Stimulated activated CD8-positive, alpha-beta memory T cell treated with anti-CD3 and anti-CD28 coated beads, Interleukin-4, amount 100 ng/mL, for 24 hours (primary cell): ENCODE data around the gene ADAMTS17.

ENCODE experiments used
- DNase-seq: peaks from one replicate; pipeline ENCODE4 v3.0.0-alpha.2; 2020; ENCODE audit warnings: low read depth

Gene ADAMTS17

DNA sequence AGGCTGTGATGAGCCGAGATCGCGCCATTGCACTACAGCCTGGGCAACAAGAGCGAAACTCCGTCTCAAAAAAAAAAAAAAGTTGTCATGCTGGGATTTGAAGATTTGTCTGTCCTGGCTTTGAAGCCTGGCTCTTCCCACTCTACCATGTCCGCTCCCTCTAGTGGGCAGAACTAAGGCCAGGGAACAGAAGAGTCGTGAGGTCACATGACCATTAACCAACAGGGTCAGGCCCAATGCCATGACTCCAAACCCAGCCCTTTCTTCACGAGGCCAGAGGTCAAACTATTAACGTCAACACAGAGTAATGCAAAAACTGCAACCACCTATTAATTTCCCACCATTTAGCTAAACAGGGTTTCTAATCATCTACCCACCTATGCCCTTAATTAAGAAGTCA is 212.1 kb downstream of the ADAMTS17 start:
- DNase-seq, result no peak

DNA sequence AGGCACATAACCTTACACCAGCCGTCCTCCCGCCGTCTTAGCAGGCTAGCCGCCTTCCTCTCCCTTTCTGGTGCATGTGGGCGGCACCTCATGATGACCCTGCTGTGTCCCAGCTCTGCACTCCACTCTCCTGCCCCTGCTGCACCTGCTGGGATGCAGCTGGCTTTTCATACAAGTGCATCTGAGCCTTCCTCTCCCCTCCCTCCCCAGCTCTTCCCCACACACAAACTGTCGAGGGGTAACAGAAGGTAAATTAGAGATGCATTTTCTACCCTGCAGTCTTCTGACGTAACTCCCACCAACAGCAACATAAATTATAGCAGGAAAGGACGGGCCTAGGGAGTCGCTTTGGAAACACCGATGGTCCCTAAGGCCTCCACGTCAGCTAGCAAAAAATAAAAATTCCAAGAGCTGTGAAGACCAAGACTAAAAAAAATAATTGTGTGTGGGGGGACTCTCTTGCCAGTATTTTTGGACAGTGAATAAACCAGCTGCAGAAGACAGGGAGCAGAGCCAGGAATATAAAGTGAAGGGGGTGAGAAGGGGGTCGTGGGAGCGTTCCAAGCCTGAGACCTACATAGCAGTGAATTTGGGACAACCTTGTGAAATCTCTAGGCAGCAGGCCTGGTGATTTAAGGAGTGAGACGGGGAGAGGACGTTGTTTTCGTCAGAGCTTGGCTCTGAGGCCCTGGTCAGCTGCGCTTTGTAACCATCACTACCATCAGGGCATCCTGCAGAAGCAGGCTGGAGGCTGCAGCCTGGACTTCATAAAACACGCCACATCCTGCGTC is 216.2 kb downstream of the ADAMTS17 start:
- no peak for DNase-seq

DNA sequence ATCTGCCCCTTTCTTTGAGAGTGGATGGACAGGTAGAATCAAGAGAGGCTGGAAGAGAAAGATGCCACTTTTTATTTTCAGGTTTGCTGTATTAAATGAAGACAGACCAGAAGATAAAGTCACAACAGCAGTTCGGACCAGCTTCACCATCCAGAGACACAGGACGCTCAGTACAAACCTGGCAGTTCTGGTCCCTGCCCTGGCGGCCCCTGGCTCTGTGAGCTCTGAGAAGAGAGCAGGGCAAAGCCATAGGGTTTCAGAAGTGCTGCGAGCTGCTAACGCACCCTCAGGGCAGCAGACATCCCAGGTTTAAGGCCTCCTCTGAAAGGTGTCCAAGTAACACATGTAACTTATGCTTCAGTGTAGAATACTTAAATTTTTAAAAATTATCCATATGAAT is 216.8 kb downstream of the ADAMTS17 start:
- DNase-seq, result no peak

DNA sequence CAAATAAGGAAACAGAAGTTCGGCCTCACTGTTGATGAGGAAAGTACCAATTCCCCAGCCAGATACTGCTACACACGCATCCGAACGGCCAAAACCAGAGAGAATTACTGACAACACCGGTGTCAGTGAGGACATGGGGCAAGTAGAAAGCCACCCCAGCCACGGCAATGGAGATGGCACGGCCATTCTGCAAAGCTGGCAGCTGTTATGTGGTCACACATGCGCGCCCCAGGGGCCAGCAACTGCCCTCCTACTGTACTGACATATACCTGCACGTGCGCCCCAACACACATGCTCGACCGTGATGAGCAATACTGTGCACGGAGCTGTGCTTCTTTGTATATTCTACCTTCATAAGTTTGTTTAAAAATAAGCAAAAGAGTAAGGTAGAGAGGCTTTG is 217.4 kb downstream of the ADAMTS17 start:
- no peak for DNase-seq

DNA sequence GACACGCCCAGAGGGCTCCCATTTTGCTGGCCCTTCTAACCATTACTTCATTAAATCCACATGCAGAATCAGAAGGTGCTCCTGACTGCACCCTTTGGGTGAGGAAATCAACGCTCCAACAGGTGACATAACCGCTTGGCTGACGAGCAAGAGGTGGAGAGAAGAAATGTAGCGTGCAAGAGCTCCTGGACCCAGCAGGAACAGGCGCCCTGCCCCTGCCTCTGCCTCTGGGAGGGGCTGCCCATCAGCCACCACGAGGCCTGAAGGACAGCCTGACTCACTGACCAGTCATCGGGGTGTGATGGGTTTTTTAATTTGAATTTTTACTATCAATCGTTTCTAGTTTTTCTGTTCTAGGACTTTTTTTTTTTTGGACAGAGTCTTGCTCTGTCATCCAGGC is 218.2 kb downstream of the ADAMTS17 start:
- no peak for DNase-seq

DNA sequence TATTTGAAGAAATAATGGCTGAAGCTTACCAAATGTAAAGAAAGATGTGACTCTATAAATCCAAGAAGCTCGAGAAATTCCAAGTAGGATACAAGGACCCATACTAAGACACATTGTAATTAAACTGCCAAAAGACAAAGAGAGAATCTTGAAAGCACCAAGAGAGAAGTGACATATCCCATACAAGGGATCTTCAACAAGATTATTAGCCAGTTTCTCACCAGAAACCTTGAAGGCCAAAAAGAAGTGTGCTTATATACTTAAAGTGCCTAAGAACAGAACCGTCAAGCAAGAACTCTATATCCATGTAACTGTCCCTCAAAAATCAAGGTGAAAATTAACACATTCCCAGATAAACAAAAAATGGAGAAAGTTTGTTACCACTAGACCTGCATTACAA is 220.5 kb downstream of the ADAMTS17 start:
- no peak for DNase-seq

DNA sequence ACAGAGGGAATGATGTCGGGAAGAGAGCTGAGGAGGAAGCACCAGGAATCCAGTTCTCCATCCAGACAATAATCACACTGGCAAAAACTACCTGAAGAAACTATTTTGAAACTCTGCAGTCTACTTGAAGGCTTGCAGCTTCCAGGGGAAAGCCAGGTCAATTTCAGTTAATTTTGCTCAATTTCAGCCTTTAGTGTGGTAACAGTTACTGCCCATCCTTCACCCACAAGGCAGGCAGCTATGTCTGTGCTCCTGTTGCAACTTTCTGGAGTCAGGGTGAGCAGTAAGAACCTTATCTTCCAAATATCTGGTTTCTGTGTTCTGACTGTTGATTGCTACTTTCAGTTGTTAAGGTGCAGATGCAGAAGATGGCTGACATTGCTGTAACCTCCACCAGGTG is 221.7 kb downstream of the ADAMTS17 start:
- DNase-seq, result no peak

DNA sequence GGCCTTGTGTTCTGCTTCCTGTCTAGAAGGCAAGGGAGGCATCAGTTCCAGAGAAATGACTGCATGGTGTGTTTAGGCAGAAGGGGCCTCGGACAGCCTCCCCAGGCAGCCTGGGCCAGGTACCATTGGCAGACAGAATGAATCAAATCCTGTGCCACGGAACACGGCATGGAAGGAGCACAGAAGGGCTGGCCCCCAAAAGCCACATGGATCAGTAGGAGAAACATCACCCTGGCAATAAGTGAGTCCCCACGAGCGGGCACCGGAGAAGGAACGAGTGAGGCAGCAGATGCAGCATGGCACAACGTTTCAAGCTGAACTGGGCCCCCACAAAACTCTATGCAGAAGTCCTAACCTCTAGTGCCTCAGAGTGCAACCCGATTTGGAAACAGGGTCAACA is 223.2 kb downstream of the ADAMTS17 start:
- DNase-seq, result no peak

DNA sequence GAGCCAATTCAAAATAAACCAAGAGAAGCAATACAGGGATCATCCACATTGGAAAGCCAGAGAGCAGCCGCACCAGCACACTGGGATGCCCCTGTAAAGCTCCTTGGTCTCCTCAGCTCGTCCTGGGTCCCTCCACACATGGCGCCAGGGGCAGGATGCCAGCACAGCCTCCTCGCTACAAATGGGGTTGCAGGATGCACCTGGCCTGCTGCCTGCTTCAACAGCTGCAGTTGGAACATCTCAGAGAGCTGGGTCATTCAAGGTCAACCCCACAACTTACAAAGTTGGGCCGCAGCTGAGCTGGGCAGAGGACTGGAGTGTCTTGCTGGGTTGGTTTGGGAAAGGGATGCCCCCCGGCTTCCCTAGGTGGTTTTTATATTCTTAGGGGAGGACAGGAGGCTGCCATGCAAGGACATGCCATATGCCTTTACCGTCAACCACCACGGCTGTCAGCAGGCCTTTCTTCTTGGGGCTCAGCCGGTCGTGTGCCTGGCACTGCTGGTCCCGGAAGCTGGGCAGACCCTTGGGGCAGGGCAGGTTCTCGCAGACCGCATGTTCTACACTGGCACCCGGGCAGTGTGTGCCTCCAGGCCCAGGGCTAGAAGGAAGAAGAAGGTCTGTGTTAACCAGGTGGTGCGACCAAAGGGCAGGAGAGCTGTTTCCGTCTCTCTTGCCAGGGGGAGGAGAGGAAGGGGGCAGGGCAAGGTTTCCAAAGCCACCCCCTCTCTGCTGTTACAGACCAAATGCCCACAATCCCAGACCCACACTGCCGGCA is 225.2 kb downstream of the ADAMTS17 start:
- no peak for DNase-seq

DNA sequence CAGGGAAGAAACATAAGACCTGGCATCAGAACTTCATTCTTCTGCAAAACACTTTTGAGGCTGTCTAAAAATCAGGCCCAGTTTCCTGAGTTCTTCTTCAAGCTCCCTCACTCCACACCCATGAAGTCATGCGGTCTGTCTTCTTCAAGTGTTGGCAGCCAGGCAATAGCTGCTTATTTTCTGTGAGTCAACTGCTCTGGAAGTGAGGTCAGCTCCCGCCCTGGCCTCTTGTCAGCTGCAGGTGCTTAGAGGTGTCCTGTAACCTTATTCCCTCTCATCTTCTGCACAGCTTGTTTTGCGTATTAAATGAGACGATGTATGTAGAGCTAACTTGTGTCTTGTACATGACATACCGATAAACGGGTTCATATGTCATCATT is 226.1 kb downstream of the ADAMTS17 start:
- DNase-seq, result no peak

DNA sequence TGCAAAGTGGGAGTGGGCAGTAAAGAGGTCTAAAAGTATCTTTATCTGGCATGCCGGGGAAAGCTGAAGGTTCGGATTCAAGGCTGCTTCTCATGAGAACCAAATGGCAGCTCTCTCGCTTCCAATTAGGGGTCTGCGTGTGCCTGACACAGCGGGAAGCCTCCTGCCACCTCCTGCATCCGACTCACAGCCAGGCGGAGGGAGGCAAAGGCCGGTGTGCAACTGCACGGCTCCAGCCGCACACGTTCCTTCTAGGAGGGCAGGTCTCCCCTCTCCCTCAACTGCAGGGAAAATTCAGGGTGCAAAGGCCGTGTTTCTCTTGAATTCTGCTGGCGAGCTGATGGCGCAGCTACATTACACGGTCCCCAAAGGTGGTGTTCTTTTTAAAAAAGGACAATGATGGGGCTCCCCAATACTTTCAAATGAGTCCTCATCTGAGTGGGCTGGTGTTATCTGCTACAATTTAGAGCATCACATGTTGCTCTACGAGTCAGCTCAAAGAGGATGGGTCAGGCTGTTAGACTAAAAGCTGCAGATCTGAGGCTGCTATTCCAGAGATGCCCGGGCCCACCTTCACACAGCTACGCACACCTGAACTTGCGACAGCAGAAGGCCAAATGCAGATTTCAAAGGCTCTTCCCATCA is 226.6 kb downstream of the ADAMTS17 start:
- no peak for DNase-seq

DNA sequence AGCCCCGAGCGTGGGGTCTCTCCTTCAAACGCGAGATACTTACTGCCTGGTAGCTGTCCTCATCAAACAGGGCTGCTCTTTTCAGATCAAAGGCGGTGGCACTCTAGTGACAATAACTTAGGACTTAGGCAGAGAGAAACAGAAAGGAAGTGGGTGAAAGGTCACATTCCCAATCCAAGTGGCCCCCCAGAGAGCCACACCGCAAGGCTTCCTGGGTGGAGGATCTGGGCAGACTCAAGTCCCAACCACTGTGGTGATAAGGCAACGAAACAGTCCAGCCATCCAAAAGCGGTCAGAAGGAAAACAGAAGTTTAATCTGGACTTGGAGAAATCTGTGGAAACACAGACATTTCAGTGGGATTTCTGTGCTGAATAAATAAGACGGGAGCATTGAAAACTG is 227.2 kb downstream of the ADAMTS17 start:
- no peak for DNase-seq

DNA sequence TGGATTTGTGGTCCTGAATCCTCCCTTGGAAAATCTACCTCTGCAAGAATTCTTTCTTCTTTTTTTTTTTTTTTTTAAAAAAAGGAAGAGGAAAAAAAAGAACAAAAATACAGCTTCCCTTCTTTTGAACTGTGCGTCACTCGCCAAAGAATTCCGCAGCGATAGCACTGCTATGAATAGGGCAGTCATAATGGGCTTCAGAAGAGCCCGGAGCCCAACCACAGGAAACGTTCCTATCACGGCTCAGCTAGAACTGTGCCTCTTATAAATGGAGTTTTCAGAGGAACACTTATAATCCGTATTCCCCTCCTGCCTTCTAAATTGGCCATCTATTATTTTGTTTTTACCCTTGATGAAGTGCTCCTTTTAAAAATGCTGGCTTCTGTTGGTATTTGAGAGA is 227.7 kb downstream of the ADAMTS17 start:
- no peak for DNase-seq

DNA sequence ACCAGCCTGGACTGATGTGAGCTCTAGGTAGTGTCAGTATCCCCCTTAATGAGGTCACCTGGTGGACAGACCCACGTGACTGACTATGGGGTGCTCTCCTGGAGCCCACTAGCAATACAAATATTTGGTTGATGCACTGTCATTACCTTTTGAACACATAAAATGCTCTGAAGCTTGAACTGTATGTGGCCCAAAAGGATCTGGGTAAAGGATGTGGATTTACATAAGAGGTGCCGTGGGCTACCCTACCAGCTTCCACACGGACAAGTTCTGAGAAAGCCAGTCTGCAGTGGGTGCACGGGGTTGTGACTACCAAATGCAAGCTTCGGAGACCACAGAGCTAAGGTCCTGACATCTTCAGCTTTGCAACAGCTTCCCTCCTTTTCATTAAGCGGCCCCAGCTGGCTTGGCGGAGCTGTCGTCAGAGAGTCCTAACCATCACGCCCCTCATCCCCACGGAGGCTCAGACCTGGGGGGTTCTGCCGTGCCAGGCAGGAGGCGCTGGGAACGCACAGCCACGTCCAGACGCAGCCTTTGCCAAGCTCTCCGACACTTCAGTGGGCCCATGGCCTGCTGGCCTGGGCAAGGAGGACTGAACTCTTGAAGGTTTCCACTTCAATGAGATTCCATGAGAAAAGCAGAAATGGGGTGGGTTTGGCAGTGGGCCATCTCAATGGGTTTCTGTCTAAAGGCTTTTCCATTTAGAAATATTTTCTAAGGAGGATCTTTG is 228.3 kb downstream of the ADAMTS17 start:
- DNase-seq, result no peak

DNA sequence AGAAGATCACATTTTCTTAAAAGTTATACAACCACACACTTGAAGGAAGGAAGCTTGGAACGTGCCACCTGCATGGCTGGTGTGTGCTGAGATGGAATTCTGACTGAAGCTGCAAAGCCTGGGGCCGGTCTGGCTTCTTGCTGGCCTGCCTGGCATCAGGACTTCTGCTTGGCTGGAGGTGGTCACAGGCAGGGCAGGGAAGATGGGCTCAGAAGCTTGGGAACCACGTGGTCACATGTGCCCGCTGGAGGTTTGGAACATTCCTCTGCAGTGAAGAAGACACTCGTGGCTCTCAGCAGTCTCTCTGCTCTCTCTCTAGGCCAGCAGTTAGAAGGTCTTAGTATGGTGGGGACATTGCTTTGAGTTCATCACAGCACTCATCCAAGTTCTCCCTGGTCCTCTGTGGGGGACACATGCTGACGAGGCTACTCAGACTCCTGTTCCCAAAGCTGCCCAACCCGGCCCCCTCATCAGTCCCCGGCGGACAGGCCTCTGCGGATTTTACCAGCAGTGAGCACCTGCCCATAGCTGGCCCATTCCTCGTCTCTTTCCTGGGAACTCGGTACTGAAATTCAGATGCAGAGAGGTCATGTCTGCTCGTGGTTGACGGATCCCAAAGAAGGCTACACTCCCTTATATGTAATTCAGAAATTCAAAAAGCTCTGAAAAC is 229.0 kb downstream of the ADAMTS17 start:
- no peak for DNase-seq

DNA sequence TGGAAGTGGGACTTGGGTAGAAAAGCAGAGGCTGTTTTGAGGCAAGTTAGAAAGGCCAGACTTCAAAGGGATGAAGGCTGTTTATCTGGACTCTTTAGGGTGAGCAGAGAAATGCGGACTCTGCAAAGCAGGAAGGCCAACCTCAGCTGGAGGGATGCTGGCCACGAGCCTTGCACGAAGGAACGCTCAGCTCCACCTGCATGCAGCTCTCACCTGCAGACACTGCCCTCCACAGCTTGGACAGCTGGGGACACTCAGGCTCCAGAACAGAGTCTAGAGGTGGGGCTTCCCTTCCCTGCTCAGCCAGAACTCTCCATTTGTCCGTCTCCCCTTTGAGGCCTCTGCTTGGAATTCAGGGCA is 229.7 kb downstream of the ADAMTS17 start:
- no peak for DNase-seq

DNA sequence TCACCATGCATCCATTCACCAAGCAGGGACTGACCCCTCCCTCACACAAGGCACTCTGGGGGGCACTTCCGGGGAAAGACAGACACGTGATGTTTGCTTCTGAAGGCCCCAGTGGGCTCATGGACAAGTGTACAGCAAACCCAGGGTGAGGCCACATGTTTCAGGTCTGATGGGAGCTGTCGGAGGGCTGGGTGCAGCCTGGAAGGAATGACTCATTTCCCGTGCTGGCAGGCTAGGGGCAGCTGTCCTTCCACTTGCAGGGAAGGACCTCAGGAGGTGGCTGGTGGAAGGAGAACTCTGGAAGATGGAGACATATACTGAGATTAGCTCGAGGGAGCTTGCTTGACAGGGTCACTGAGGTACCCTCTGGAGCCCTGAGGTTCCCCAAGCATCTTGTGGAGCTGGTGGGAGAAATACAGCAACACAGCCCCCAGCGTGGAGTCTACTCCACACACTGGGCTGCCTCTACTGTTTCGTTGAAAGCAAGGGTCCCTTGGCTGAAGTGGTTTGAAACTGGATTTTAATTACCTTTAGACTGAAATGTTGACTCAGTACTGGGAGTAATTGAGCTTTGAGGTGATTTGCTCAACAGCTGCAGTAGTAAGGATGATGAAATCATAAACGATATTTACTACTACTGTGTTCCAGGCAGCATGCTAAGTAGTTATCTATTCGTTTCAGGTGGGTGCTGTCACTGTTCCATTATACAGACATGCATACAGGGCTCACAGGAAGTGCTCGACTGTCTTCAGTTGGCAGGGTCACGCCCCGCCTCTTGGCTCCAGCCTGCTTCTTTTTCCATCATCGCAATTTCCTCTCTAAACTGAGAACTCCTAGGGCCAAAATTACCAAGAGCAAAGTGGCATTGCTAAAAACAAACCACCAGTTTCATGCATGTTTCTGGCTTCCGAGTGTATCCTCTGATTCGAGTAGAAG is 230.4 kb downstream of the ADAMTS17 start:
- peak; percentile 15 for DNase-seq

DNA sequence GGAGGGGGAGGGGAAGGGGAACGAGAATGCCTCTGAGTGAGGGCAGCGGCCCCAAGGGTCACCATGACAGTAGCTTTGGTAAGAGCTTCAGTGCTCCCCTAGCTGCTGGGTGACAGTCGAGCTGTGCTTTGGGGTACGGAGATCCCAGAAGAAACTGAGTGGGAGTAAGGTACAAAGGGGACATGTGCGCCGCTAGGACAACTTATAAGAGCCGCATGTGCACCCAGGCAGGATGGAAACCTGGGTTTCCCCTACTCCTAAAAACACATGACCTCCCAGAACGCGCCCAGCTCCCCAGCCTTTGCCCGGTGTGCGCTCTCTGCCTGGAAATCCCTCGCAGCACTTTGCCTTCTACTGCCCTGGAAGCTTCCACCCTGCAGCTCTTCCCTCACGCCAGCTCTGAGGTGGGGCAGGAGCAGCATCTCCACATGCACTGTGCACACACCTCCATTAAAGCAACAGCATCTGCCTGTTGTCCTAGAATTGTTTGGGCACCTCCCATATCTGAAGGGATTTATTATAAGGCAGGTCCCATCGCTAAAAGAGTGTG is 232.2 kb downstream of the ADAMTS17 start:
- no peak for DNase-seq

DNA sequence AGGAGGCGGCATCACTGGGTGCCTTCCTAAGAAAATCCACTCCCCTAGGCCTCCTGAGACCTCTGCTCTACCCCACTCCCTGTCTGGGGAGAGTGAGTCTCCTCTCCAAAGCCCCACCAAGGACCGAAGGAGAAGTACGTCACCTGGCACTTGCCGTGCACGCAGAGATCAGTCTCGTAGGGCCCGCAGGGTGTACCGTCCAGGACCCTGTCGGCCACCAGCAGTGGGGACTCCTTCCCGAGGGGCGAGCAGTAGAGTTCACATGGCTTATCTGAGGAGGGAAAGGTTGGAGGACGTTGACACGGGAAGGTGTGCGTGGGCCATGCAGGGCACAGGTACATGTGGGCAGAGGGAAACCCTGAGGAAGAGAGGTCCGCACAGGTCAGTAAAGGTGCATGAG is 232.9 kb downstream of the ADAMTS17 start:
- no peak for DNase-seq

DNA sequence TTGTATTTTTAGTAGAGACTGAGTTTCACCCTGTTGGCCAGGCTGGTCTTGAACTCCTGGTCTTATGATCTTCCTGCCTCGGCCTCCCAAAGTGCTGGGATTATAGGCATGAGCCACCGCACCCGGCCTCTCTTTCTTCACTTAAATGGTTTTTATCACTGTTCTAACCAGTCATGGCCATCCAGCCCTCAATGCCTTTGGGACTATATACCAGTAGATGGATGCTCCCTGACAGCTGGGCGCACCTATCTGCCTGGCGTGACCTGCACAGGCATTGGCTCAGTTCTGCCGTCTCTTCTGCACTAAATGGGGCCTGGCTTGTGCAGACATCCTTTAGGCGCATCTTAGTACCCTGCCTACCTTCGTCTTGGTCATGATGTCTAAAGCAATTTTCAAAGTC is 233.4 kb downstream of the ADAMTS17 start:
- no peak for DNase-seq
